Measurements from ENCODE around the gene METTL16. TPM values are rescaled to one million over a fixed set of nuclear protein-coding genes. Genes with fewer than 3 reads are reported as not detected.
A peak's percentile ranks its signal among the peaks of the same experiment; 100 is the strongest.

The METTL16 gene
- total and polyA plus RNA-seq, 9 of the 15 experiments (the other 6 are each of a cell fraction or from before 2014, with no cell fraction given): 12.1 to 30.5 (median 19.8) TPM

DNA sequence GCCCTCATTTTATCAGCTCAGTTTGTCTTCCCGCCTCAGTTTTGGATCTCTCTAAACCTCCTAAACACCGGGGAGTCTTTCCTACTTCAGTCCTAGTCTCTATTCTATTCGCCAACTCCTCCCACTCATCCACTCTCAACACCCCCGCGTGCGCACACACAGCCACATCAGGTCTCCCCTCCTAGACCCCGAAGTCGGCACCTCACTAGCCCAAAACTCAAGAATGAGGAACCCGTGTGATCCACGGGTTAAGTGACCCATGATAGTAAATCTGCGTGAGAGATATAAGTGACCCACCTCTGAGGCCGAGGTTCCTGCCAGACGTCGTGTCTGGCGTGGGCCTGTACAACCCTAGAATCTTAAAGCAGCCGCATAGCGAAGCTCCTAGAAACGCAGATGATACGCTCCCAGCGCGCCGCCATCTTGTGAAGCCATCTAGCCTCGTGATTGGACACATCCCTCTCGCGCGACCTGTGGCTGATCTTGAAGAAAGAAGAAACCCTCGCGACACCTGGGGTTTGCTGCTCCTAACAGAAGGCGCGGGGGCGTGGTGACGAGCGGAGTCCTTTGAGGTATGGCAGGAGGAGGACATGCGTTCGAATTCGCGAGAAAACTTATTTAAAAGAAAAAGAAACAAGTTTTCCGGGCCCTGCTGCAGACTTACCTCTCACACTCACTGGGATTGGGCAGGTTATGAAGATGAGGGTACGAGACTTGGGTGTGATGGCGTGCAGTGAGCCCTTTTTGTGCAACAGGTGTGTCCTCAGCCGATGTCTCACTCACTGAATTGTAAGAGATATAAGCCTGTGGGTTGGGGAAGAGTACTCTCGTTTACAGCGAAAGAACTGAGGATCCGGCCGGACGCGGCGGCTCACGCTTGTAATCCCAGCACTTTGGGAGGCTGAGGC is at the start of gene METTL16 (continued):
- TF ChIP-seq E2F8 (IDR thresholded peaks at IDR 0.05; ENCODE audit: low read depth, partially characterized antibody): no peak
- peak; percentile 84 to 98 (median 95) for TF ChIP-seq YY1 (IDR thresholded peaks at IDR 0.05; ENCODE audit: borderline replicate concordance in 1 of 3, control insufficient read depth in 1 of 3, extremely low read depth in 1 of 3, insufficient read depth in 3 of 3, insufficient read length in 1 of 3, insufficient replicate concordance in 2 of 3, low read depth in 1 of 3, low read length in 2 of 3)
- TF ChIP-seq SIX5 (IDR thresholded peaks at IDR 0.05; ENCODE audit: borderline replicate concordance in 1 of 2, insufficient read depth in 1 of 2, low read depth in 1 of 2, low read length in 2 of 2): no peak
- no peak for TF ChIP-seq FUS (optimal IDR thresholded peaks at IDR 0.05; ENCODE audit: low read depth, low read length)
- TF ChIP-seq, protein P1, sequence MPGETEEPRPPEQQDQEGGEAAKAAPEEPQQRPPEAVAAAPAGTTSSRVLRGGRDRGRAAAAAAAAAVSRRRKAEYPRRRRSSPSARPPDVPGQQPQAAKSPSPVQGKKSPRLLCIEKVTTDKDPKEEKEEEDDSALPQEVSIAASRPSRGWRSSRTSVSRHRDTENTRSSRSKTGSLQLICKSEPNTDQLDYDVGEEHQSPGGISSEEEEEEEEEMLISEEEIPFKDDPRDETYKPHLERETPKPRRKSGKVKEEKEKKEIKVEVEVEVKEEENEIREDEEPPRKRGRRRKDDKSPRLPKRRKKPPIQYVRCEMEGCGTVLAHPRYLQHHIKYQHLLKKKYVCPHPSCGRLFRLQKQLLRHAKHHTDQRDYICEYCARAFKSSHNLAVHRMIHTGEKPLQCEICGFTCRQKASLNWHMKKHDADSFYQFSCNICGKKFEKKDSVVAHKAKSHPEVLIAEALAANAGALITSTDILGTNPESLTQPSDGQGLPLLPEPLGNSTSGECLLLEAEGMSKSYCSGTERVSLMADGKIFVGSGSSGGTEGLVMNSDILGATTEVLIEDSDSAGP (CRISPR knock-in tag; IDR thresholded peaks at IDR 0.05): peak; percentile 72; the same call in 1 of the 2 replicates
- TF ChIP-seq ZNF280A (IDR thresholded peaks at IDR 0.05; ENCODE audit: low read depth, partially characterized antibody): no peak
- TF ChIP-seq ZNF696 (CRISPR knock-in tag; conservative IDR thresholded peaks at IDR 0.05): no peak
- TF ChIP-seq NFIC (IDR thresholded peaks at IDR 0.05): peak; percentile 15; the same call in 1 of the 2 replicates
- TF ChIP-seq, protein P2, sequence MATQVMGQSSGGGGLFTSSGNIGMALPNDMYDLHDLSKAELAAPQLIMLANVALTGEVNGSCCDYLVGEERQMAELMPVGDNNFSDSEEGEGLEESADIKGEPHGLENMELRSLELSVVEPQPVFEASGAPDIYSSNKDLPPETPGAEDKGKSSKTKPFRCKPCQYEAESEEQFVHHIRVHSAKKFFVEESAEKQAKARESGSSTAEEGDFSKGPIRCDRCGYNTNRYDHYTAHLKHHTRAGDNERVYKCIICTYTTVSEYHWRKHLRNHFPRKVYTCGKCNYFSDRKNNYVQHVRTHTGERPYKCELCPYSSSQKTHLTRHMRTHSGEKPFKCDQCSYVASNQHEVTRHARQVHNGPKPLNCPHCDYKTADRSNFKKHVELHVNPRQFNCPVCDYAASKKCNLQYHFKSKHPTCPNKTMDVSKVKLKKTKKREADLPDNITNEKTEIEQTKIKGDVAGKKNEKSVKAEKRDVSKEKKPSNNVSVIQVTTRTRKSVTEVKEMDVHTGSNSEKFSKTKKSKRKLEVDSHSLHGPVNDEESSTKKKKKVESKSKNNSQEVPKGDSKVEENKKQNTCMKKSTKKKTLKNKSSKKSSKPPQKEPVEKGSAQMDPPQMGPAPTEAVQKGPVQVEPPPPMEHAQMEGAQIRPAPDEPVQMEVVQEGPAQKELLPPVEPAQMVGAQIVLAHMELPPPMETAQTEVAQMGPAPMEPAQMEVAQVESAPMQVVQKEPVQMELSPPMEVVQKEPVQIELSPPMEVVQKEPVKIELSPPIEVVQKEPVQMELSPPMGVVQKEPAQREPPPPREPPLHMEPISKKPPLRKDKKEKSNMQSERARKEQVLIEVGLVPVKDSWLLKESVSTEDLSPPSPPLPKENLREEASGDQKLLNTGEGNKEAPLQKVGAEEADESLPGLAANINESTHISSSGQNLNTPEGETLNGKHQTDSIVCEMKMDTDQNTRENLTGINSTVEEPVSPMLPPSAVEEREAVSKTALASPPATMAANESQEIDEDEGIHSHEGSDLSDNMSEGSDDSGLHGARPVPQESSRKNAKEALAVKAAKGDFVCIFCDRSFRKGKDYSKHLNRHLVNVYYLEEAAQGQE (IDR thresholded peaks at IDR 0.05; ENCODE audit: borderline replicate concordance): no peak
- TF ChIP-seq, protein P2 (CRISPR knock-in tag; IDR thresholded peaks at IDR 0.05; ENCODE audit: low read depth): no peak

Data from K562 (cell line).